CD8-positive, alpha-beta memory T cell (primary cell): ENCODE measurements around the gene SLC29A4. TPM values are rescaled to one million over a fixed set of nuclear protein-coding genes. Genes with fewer than 3 reads are reported as not detected.
"Not testable (repeated sequence)": the region's sequence is repeated elsewhere in the genome, so short reads cannot be mapped to it uniquely, and the experiment has no call there.

Source experiments
- CTCF ChIA-PET: fragments of 350-600 bp; sonication (Branson Sonifier 250); formaldehyde crosslinking; loops from one replicate; lab custom pipeline; 2021; ENCODE audit warnings: antibody characterized with exemption; lab: Charles Lee
- POLR2A ChIA-PET: fragments of 350-600 bp; sonication (Branson Sonifier 250); formaldehyde crosslinking; loops from one replicate; lab custom pipeline; 2021; ENCODE audit warnings: antibody characterized with exemption; lab: Charles Lee
- DNase-seq, 5 donors: peaks; one replicate each; pipeline versions ENCODE4 v3.0.0 to v3.0.0-alpha.2; 2020 to 2022; ENCODE audit warnings: mixed read lengths in 1 of 5
- H3K27ac ChIP-seq: one replicate; pipeline ENCODE4 v1.7.0; 2013; ENCODE audit warnings: low read depth, mild to moderate bottlenecking, low read length, moderate library complexity
- H3K27me3 ChIP-seq: 2 replicates; pipeline ENCODE4 v1.7.0; 2013; ENCODE audit warnings: low read length, mild to moderate bottlenecking; ENCODE audit not compliant: insufficient read depth, poor library complexity, severe bottlenecking
- H3K36me3 ChIP-seq: 2 replicates; pipeline ENCODE4 v1.7.0; 2013; ENCODE audit warnings: mild to moderate bottlenecking, low read length, moderate library complexity; ENCODE audit not compliant: insufficient read depth
- H3K4me1 ChIP-seq: 2 replicates; pipeline ENCODE4 v1.7.0; 2013; ENCODE audit warnings: mild to moderate bottlenecking, low read length, moderate library complexity; ENCODE audit not compliant: insufficient read depth
- H3K4me3 ChIP-seq: 2 replicates; pipeline ENCODE4 v1.7.0; 2013; ENCODE audit warnings: mild to moderate bottlenecking, low read length
- H3K9me3 ChIP-seq: 2 replicates; pipeline ENCODE4 v1.7.0; 2013; ENCODE audit warnings: mild to moderate bottlenecking, low read length
- H3K27ac Mint-ChIP-seq, 8 donors: one replicate each; pipeline ENCODE4 v1.8.0; 2020 to 2021; ENCODE audit warnings: mixed read lengths in 8 of 8, mild to moderate bottlenecking in 6 of 8, inconsistent platforms in 3 of 8, moderate library complexity in 3 of 8
- H3K27me3 Mint-ChIP-seq, 2 donors: one replicate each; pipeline ENCODE4 v1.8.0; 2020 to 2021; ENCODE audit warnings: mixed read lengths in 2 of 2, mild to moderate bottlenecking in 1 of 2, moderate library complexity in 1 of 2
- H3K36me3 Mint-ChIP-seq, 3 donors: one replicate each; pipeline ENCODE4 v1.8.0; 2020 to 2021; ENCODE audit warnings: mixed read lengths in 3 of 3, inconsistent platforms in 1 of 3, mild to moderate bottlenecking in 1 of 3
- H3K4me1 Mint-ChIP-seq, 3 donors: one replicate each; pipeline ENCODE4 v1.8.0; 2020 to 2021; ENCODE audit warnings: mixed read lengths in 3 of 3, inconsistent platforms in 1 of 3, mild to moderate bottlenecking in 1 of 3
- H3K4me3 Mint-ChIP-seq, 7 donors: one replicate each; pipeline ENCODE4 v1.8.0; 2020 to 2021; ENCODE audit warnings: mixed read lengths in 7 of 7, mild to moderate bottlenecking in 6 of 7, moderate library complexity in 4 of 7, inconsistent platforms in 2 of 7
- H3K9me3 Mint-ChIP-seq, 5 donors: one replicate each; pipeline ENCODE4 v1.8.0; 2020 to 2022; ENCODE audit warnings: mixed read lengths in 5 of 5, mild to moderate bottlenecking in 3 of 5, moderate library complexity in 2 of 5, inconsistent platforms in 1 of 5
- polyA plus RNA-seq: library from polyadenylated mRNA; unstranded; fragments of 300-500 nt; fragmentation: Illumina TruSeq; gene quantifications from one replicate; pipeline ENCODE4 v1.2.3, GENCODE V29; 2021
- total RNA-seq, 2 experiments: library from RNA; stranded (reverse); gene quantifications; one replicate each; pipeline ENCODE4 v1.2.3, GENCODE V29; 2021

SLC29A4 gene
- total and polyA plus RNA-seq, 3 experiments from 2014 or later: 0.18 to 0.21 TPM; not detected in 1

- H3K27ac ChIP-seq, DNase-seq, H3K4me3 ChIP-seq, H3K9me3 ChIP-seq, H3K4me1 ChIP-seq, H3K4me3 Mint-ChIP-seq, H3K9me3 Mint-ChIP-seq, H3K27ac Mint-ChIP-seq, H3K36me3 ChIP-seq, H3K4me1 Mint-ChIP-seq, H3K36me3 Mint-ChIP-seq, H3K27me3 ChIP-seq, H3K27me3 Mint-ChIP-seq, POLR2A ChIA-PET: not testable (repeated sequence)
- CTCF ChIA-PET: interaction anchor here (0.9 kb wide), 1 partner anchor 13 kb away, joined by 3 read pairs; no protein-coding TSS in a partner anchor
Measured at GRCh38 chr7:5253529-5253928, 29.2 kb upstream of the SLC29A4 start.

DNA sequence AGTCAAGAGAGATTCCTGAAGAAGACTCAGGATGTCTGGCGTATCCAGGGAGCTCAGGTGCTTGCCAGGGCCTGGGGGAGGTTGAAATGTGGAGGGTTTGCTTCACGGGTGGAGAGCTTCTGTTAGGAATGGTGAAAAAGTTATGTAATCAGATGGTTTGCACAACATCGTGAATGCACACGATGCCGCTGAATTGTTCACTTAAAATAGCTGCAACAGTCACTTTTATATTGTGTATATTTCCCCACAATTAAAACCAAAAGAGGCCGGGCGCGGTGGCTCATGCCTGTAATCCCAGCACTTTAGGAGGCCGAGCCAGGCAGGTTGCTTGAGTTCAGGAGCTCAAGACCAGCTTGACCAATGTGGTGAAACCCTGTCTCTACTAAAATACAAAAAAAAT lies 28.4 kb upstream of the SLC29A4 start:
- CTCF ChIA-PET, H3K4me1 ChIP-seq, H3K9me3 ChIP-seq, H3K4me1 Mint-ChIP-seq, H3K4me3 Mint-ChIP-seq, H3K4me3 ChIP-seq, H3K36me3 ChIP-seq, POLR2A ChIA-PET, H3K9me3 Mint-ChIP-seq, H3K27me3 Mint-ChIP-seq, H3K27me3 ChIP-seq, H3K36me3 Mint-ChIP-seq, H3K27ac ChIP-seq, DNase-seq, H3K27ac Mint-ChIP-seq: not testable (repeated sequence)

DNA sequence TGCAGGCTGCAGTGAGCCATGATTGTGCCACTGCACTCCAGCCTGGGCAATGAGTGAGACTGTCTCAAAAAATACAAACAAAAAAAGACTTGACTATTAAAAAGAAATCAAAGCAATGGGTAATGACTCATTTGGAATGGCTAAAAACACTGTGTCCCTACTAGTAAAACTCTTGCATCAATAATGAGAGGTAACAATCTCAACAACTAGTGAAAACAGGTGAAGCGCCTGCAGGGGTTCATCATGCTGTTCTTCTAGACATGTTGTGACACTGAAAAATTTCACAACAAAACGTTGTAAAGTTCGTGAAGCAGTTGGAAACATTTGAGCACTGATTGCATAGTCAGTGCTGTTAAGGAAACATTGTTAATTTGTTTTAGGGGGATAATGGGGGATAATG lies 26.9 kb upstream of the SLC29A4 start:
- CTCF ChIA-PET: no interaction called here
- H3K27me3 Mint-ChIP-seq: peaks cover 2 to 10% of the 10 kb centered on the region in 2 donors

GRCh38 chr7:5260530-5261068 lies 22.1 kb upstream of the SLC29A4 start:
- H3K27ac Mint-ChIP-seq, H3K36me3 ChIP-seq, CTCF ChIA-PET, H3K4me1 ChIP-seq, H3K27me3 Mint-ChIP-seq, H3K9me3 Mint-ChIP-seq, POLR2A ChIA-PET, DNase-seq, H3K4me3 ChIP-seq, H3K27ac ChIP-seq, H3K4me1 Mint-ChIP-seq, H3K36me3 Mint-ChIP-seq, H3K4me3 Mint-ChIP-seq, H3K27me3 ChIP-seq, H3K9me3 ChIP-seq: not testable (repeated sequence)

More for the DNA sequence above, 26.9 kb upstream of the SLC29A4 start:
- Mint-ChIP-seq H3K4me1 (no peaks in the 10 kb centered on the region), H3K36me3 (peaks cover 0 to 2% (median 0%) of the 10 kb centered on the region in 3 donors), H3K27ac (no peak overlapping the region), H3K4me3 (no peak overlapping the region), H3K9me3 (no peaks in the 10 kb centered on the region)
- Histone ChIP-seq H3K9me3 (no peaks in the 10 kb centered on the region), H3K36me3 (no peaks in the 10 kb centered on the region), H3K27ac (no peak overlapping the region), H3K4me3 (no peak overlapping the region), H3K27me3 (no peaks in the 10 kb centered on the region), H3K4me1 (no peaks in the 10 kb centered on the region)
- DNase-seq: no peak
- POLR2A ChIA-PET: no interaction called here

GRCh38 chr7:5263066-5263465 lies 19.7 kb upstream of the SLC29A4 start:
- H3K27ac Mint-ChIP-seq, H3K4me1 ChIP-seq, H3K36me3 ChIP-seq, POLR2A ChIA-PET, H3K36me3 Mint-ChIP-seq, H3K27me3 ChIP-seq, H3K27me3 Mint-ChIP-seq, DNase-seq, H3K27ac ChIP-seq, CTCF ChIA-PET, H3K9me3 ChIP-seq, H3K4me3 Mint-ChIP-seq, H3K9me3 Mint-ChIP-seq, H3K4me1 Mint-ChIP-seq, H3K4me3 ChIP-seq: not testable (repeated sequence)

DNA sequence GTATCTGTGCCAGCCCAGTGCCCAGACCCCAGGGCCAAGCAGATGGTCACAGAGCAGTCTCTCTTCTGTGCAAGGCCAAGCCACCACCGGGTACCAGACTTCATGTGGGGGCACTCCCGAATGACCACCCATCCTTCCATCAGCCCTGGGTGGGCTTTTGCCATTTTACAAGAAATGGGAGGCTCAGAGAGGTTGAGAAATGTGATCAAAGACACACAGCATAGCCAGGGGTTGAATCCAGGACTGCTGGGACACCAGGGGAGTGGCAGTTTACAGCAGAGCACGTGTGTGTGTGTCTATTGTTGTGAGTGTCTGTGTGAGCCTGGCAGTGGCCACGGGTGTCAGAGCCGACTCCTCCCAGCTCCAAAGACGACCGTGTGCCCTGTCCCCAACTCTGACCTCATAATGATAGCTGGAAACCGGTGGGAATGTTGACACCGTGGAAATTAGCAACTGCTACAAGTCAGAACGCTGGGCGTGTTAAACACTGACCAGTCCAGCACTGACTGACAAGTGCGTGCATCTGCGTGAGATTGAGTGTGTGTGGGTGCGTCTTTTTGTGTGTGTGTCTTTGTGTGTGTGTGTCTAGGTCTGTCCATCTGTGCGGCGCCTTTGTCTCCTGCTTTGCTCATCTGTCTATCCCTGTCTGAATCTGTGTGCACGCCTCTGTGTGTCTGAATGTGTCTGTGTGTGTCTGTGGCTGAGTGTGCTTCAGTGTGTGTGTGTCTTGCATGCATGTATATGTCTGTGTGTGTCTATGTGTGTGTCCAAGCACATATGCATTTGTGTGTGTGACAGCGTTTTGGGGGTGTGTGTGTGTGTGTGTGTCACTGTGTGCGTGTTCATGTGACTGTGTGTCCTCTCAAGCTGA lies 17.2 kb upstream of the SLC29A4 start:
- Mint-ChIP-seq H3K9me3 (no peaks in the 10 kb centered on the region), H3K4me1 (no peaks in the 10 kb centered on the region), H3K36me3 (no peaks in the 10 kb centered on the region), H3K27ac (no peak overlapping the region), H3K4me3 (no peak overlapping the region), H3K27me3 (peaks cover 3 to 9% of the 10 kb centered on the region in 2 donors)
- Histone ChIP-seq H3K4me3 (no peak overlapping the region), H3K27ac (no peak overlapping the region), H3K9me3 (no peaks in the 10 kb centered on the region), H3K36me3 (no peaks in the 10 kb centered on the region), H3K4me1 (no peaks in the 10 kb centered on the region), H3K27me3 (no peaks in the 10 kb centered on the region)
- ChIA-PET POLR2A (no interaction called here), CTCF (no interaction called here)
- DNase-seq: no peak

GRCh38 chr7:5266191-5267028 lies 16.3 kb upstream of the SLC29A4 start:
- no peak for DNase-seq
- H3K27me3 Mint-ChIP-seq: peaks cover 6 to 9% of the 10 kb centered on the region in 2 donors
- Histone ChIP-seq H3K27me3 (no peaks in the 10 kb centered on the region), H3K4me3 (no peak overlapping the region), H3K36me3 (no peaks in the 10 kb centered on the region), H3K9me3 (no peaks in the 10 kb centered on the region), H3K4me1 (no peaks in the 10 kb centered on the region), H3K27ac (no peak overlapping the region)
- H3K4me1 Mint-ChIP-seq: no peaks in the 10 kb centered on the region
- H3K9me3 Mint-ChIP-seq: no peaks in the 10 kb centered on the region
- no peaks in the 10 kb centered on the region for H3K36me3 Mint-ChIP-seq
- POLR2A ChIA-PET: no interaction called here
- no peak overlapping the region for H3K27ac Mint-ChIP-seq
- CTCF ChIA-PET: interaction anchor here (1.0 kb wide), 1 partner anchor 30 kb away, joined by 3 read pairs; no protein-coding TSS in a partner anchor
- no peak overlapping the region for H3K4me3 Mint-ChIP-seq

GRCh38 chr7:5267829-5268228 lies 14.9 kb upstream of the SLC29A4 start:
- H3K27ac Mint-ChIP-seq, CTCF ChIA-PET, POLR2A ChIA-PET, H3K4me3 ChIP-seq, H3K27me3 ChIP-seq, H3K4me3 Mint-ChIP-seq, DNase-seq, H3K4me1 Mint-ChIP-seq, H3K4me1 ChIP-seq, H3K36me3 Mint-ChIP-seq, H3K9me3 Mint-ChIP-seq, H3K36me3 ChIP-seq, H3K9me3 ChIP-seq, H3K27ac ChIP-seq: not testable (repeated sequence)
- peaks cover 6 to 13% of the 10 kb centered on the region in 2 donors for H3K27me3 Mint-ChIP-seq
